Measurements from ENCODE around the gene VWA5B1. TPM values are rescaled to one million over a fixed set of nuclear protein-coding genes. Genes with fewer than 3 reads are reported as not detected.

VWA5B1 gene
- total RNA-seq, 1 experiment from 2014 or later = not detected

GRCh38 chr1:20318521-20318920 lies 27.8 kb downstream of the VWA5B1 start:
- Mint-ChIP-seq H3K27me3 (ENCODE audit: unreplicated experiment) (peaks cover 98% of the 10 kb centered on the region), H3K27ac (ENCODE audit: unreplicated experiment) (no peak overlapping the region), H3K4me1 (ENCODE audit: low read depth, unreplicated experiment) (no peaks in the 10 kb centered on the region), H3K4me3 (ENCODE audit: low read depth, unreplicated experiment) (no peak overlapping the region), H3K36me3 (ENCODE audit: insufficient read depth, unreplicated experiment) (no peaks in the 10 kb centered on the region), H3K9me3 (ENCODE audit: low read depth, unreplicated experiment) (no peaks in the 10 kb centered on the region)
- CTCF ChIA-PET = no interaction called here
- DNase-seq = no peak
- BruUV-seq (replicated peaks) = no TSS peak
- intact Hi-C loops (cut with micrococcal nuclease; ENCODE audit: unreplicated experiment) = no loop called here
- TF ChIP-seq, protein P1, sequence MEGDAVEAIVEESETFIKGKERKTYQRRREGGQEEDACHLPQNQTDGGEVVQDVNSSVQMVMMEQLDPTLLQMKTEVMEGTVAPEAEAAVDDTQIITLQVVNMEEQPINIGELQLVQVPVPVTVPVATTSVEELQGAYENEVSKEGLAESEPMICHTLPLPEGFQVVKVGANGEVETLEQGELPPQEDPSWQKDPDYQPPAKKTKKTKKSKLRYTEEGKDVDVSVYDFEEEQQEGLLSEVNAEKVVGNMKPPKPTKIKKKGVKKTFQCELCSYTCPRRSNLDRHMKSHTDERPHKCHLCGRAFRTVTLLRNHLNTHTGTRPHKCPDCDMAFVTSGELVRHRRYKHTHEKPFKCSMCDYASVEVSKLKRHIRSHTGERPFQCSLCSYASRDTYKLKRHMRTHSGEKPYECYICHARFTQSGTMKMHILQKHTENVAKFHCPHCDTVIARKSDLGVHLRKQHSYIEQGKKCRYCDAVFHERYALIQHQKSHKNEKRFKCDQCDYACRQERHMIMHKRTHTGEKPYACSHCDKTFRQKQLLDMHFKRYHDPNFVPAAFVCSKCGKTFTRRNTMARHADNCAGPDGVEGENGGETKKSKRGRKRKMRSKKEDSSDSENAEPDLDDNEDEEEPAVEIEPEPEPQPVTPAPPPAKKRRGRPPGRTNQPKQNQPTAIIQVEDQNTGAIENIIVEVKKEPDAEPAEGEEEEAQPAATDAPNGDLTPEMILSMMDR (IDR thresholded peaks at IDR 0.05; ENCODE audit: unreplicated experiment) = no peak

- no peak overlapping the region for H3K27ac Mint-ChIP-seq (ENCODE audit: unreplicated experiment)
- DNase-seq = no peak
- TF ChIP-seq, protein P1 (IDR thresholded peaks at IDR 0.05; ENCODE audit: unreplicated experiment) = no peak
- BruUV-seq (replicated peaks) = no TSS peak
- no peaks in the 10 kb centered on the region for H3K36me3 Mint-ChIP-seq (ENCODE audit: insufficient read depth, unreplicated experiment)
- no peaks in the 10 kb centered on the region for H3K9me3 Mint-ChIP-seq (ENCODE audit: low read depth, unreplicated experiment)
- CTCF ChIA-PET = no interaction called here
- H3K4me1 Mint-ChIP-seq (ENCODE audit: low read depth, unreplicated experiment) = no peaks in the 10 kb centered on the region
- intact Hi-C loops (cut with micrococcal nuclease; ENCODE audit: unreplicated experiment) = no loop called here
- no peak overlapping the region for H3K4me3 Mint-ChIP-seq (ENCODE audit: low read depth, unreplicated experiment)
- peaks cover 94% of the 10 kb centered on the region for H3K27me3 Mint-ChIP-seq (ENCODE audit: unreplicated experiment)
These were observed 28.3 kb downstream of the VWA5B1 start for GRCh38 chr1:20318971-20319370.

DNA sequence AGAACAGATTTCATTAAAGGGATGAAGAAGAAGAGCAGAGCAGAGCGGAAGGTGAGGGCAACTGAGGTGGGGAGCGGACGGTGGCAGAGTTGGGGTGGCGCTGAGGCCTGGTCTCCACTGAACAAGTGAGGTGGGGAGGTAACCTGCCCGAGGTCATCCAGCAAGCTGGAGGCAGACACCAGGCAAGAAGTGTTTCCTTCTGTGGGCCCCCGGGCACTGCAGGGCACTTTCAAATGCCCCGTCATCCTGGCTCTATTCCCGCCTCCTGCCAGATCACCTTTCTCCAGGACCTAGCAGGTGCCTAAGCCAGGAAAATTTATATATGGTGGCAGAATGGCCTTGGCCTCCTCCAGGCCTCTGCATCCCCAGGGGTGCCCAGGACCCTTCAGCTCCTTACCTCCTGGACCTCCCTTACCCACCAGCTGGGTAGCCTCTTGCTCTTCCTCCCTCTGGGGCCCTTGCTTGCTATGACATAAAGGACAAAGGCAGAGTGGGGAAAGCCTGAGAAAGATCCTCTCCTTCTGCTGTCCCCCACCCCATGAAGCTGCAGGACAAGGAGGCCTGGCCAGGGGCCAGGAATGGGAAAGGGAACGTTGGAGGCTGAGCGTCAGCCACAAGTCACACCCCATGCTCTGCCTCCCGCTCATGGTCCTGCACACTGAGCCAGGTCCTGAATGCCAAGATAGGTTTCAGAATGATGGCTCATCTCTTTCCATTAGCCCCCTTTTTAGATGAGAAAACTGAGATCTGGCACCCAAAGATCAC lies 29.0 kb downstream of the VWA5B1 start:
- H3K27ac Mint-ChIP-seq (ENCODE audit: unreplicated experiment) = no peak overlapping the region
- CTCF ChIA-PET = no interaction called here
- H3K36me3 Mint-ChIP-seq (ENCODE audit: insufficient read depth, unreplicated experiment) = no peaks in the 10 kb centered on the region
- no peaks in the 10 kb centered on the region for H3K4me1 Mint-ChIP-seq (ENCODE audit: low read depth, unreplicated experiment)
- DNase-seq = no peak
- H3K9me3 Mint-ChIP-seq (ENCODE audit: low read depth, unreplicated experiment) = no peaks in the 10 kb centered on the region
- TF ChIP-seq, protein P1 (IDR thresholded peaks at IDR 0.05; ENCODE audit: unreplicated experiment) = no peak
- H3K4me3 Mint-ChIP-seq (ENCODE audit: low read depth, unreplicated experiment) = no peak overlapping the region
- peaks cover 87% of the 10 kb centered on the region for H3K27me3 Mint-ChIP-seq (ENCODE audit: unreplicated experiment)
- intact Hi-C loops (cut with micrococcal nuclease; ENCODE audit: unreplicated experiment) = no loop called here
- BruUV-seq (replicated peaks) = no TSS peak

- no peaks in the 10 kb centered on the region for H3K9me3 Mint-ChIP-seq (ENCODE audit: low read depth, unreplicated experiment)
- no peak overlapping the region for H3K4me3 Mint-ChIP-seq (ENCODE audit: low read depth, unreplicated experiment)
- CTCF ChIA-PET = interaction anchor here (0.6 kb wide), 1 partner anchor 41 kb away, joined by 6 read pairs; no protein-coding TSS in a partner anchor
- H3K27me3 Mint-ChIP-seq (ENCODE audit: unreplicated experiment) = peaks cover 87% of the 10 kb centered on the region
- H3K4me1 Mint-ChIP-seq (ENCODE audit: low read depth, unreplicated experiment) = peaks cover 6% of the 10 kb centered on the region
- TF ChIP-seq, protein P1 (IDR thresholded peaks at IDR 0.05; ENCODE audit: unreplicated experiment) = no peak
- no peak for DNase-seq
- intact Hi-C loops (cut with micrococcal nuclease; ENCODE audit: unreplicated experiment) = no loop called here
- no TSS peak for BruUV-seq (replicated peaks)
- no peaks in the 10 kb centered on the region for H3K36me3 Mint-ChIP-seq (ENCODE audit: insufficient read depth, unreplicated experiment)
- H3K27ac Mint-ChIP-seq (ENCODE audit: unreplicated experiment) = no peak overlapping the region
These were observed 30.0 kb downstream of the VWA5B1 start for GRCh38 chr1:20320704-20321103.
